AG04450 (cell line): ENCODE results near the gene FGD5. TPM values are rescaled to one million over a fixed set of nuclear protein-coding genes. Genes with fewer than 3 reads are reported as not detected.

Experiments
- CTCF ChIA-PET: fragments of 300-600, 350-600 bp; formaldehyde crosslinking; extraction: SDS; loops from one replicate; lab custom pipeline; 2022; ENCODE audit warnings: antibody characterized with exemption, inconsistent platforms; lab: Charles Lee
- POLR2A ChIA-PET: fragments of 350-600 bp; formaldehyde crosslinking; extraction: SDS; loops from one replicate; lab custom pipeline; 2021; ENCODE audit warnings: antibody characterized with exemption, inconsistent platforms; lab: Yijun Ruan, JAX
- DNase-seq: peaks from one replicate; pipeline ENCODE4 v3.0.0-alpha.2; 2011; ENCODE audit warnings: low read depth, low spot score
- H3K27ac ChIP-seq: one replicate; pipeline ENCODE4 v1.5.1; 2012; ENCODE audit warnings: low read depth, low read length, control low read depth
- H3K27me3 ChIP-seq: one replicate; pipeline ENCODE4 v1.6.0; 2012; ENCODE audit warnings: low read length; ENCODE audit not compliant: control insufficient read depth, insufficient read depth
- H3K4me3 ChIP-seq: 2 replicates; pipeline ENCODE4 v1.5.1; 2011; ENCODE audit warnings: mild to moderate bottlenecking, low read depth, low read length, control low read depth
- H3K9me3 ChIP-seq: 2 replicates; pipeline ENCODE4 v1.5.1; 2012; ENCODE audit warnings: low read length; ENCODE audit not compliant: control insufficient read depth, insufficient read depth
- CTCF ChIP-seq: IDR thresholded peaks from 2 replicates; pipeline ENCODE4 v1.5.1; 2011; ENCODE audit warnings: low read depth, low read length, control low read depth, inconsistent platforms
- polyA plus RNA-seq: library from polyadenylated mRNA; depleted of rRNA; stranded (reverse); fragments of >200 nt; gene quantifications from 2 replicates; pipeline ENCODE4 v1.2.3, GENCODE V29; 2011

The FGD5 gene
- polyA plus RNA-seq, 1 experiment, result not detected

- POLR2A ChIA-PET, result no interaction called here
- Histone ChIP-seq H3K9me3 (no peaks in the 10 kb centered on the region), H3K4me3 (no peak overlapping the region), H3K27me3 (peaks cover 10% of the 10 kb centered on the region), H3K27ac (no peak overlapping the region)
- CTCF ChIA-PET, result interaction anchor here (0.6 kb wide), 1 partner anchor 12 kb away, joined by 3 read pairs; no protein-coding TSS in a partner anchor
- TF ChIP-seq CTCF, result no peak
- DNase-seq, result no peak
Observed at GRCh38 chr3:14852717-14853116, 34.0 kb downstream of the FGD5 start.

- no peak for DNase-seq
- ChIA-PET CTCF (no interaction called here), POLR2A (no interaction called here)
- Histone ChIP-seq H3K27ac (no peak overlapping the region), H3K4me3 (no peak overlapping the region), H3K27me3 (peaks cover 10% of the 10 kb centered on the region), H3K9me3 (no peaks in the 10 kb centered on the region)
- no peak for TF ChIP-seq CTCF
Observed at GRCh38 chr3:14853271-14853951, 34.6 kb downstream of the FGD5 start.

GRCh38 chr3:14857506-14857905 lies 38.7 kb downstream of the FGD5 start:
- no peak overlapping the region for H3K27ac ChIP-seq
- POLR2A ChIA-PET, result no interaction called here
- peaks cover 3% of the 10 kb centered on the region for H3K27me3 ChIP-seq
- CTCF ChIA-PET, result no interaction called here
- H3K4me3 ChIP-seq, result no peak overlapping the region
- H3K9me3 ChIP-seq, result no peaks in the 10 kb centered on the region
- no peak for TF ChIP-seq CTCF
- DNase-seq, result no peak

GRCh38 chr3:14858105-14858504 lies 39.3 kb downstream of the FGD5 start:
- H3K27ac ChIP-seq, result no peak overlapping the region
- CTCF ChIA-PET, result no interaction called here
- POLR2A ChIA-PET, result no interaction called here
- no peak for TF ChIP-seq CTCF
- DNase-seq, result no peak
- peaks cover 2% of the 10 kb centered on the region for H3K27me3 ChIP-seq
- H3K9me3 ChIP-seq, result no peaks in the 10 kb centered on the region
- H3K4me3 ChIP-seq, result no peak overlapping the region

- no peak for DNase-seq
- CTCF ChIA-PET, result no interaction called here
- POLR2A ChIA-PET, result no interaction called here
- no peaks in the 10 kb centered on the region for H3K27me3 ChIP-seq
- no peak overlapping the region for H3K27ac ChIP-seq
- H3K9me3 ChIP-seq, result no peaks in the 10 kb centered on the region
- no peak overlapping the region for H3K4me3 ChIP-seq
- no peak for TF ChIP-seq CTCF
Observed at GRCh38 chr3:14859880-14860279, 41.1 kb downstream of the FGD5 start.
